NOMO-1 (cell line): ENCODE measurements around the gene PPARD.
"Not testable (repeated sequence)": the region's sequence is repeated elsewhere in the genome, so short reads cannot be mapped to it uniquely, and the experiment has no call there.

ENCODE experiments used
- DNase-seq, 2 experiments: peaks; one replicate each; lab custom pipeline; 2025; ENCODE audit not compliant: unreplicated experiment in 2 of 2; lab: John Stamatoyannopoulos, UW

The PPARD gene

GRCh38 chr6:35311390-35312075, 30.8 kb upstream of the PPARD start:
- peak in 1 of 2 experiments; percentile 28 for DNase-seq

DNA sequence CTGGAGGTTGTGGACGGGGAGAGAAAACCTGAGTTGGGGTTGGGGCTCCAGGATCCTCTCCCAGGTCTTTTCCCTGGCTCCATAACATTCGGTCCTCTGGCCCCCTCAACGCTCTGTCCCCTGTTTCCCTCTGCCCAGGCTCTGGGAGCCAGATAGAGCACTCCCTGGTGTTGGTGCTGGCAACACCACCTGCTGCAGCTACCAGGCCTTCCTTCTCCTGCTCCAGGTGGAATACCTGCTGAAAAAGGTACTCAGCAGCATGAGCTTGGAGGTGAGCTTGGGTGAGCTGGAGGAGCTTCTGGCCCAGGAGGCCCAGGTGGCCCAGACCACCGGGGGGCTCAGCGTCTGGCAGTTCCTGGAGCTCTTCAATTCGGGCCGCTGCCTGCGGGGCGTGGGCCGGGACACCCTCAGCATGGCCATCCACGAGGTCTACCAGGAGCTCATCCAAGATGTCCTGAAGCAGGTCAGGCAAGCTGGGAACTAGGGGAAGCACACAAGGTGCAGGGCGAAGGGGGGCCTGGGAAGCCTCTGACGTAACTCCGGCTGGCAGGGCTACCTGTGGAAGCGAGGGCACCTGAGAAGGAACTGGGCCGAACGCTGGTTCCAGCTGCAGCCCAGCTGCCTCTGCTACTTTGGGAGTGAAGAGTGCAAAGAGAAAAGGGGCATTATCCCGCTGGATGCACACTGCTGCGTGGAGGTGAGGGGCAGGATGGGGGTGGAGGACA, 30.1 kb upstream of the PPARD start:
- DNase-seq = no peak

DNA sequence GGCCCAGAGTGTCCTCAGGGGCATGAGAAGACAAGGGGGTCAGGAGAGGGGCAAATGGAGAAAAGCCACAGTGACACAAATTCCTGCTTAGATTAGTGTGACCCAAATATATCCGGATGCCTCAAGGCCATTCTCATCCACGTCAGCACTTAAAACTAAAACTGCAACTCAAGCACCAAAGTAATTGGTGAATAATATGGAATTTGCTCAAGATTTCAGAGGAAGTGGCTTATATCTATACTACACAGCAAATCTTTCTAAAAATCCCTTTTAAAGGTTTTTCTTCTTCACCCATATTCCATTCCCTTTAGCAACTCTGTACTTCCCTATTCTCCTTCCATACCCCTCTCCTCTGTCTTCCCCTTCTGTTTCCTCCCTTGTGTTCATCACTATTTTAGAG, 29.6 kb upstream of the PPARD start:
- peak in 1 of 2 experiments; percentile 8 for DNase-seq

GRCh38 chr6:35317483-35318195, 24.7 kb upstream of the PPARD start:
- DNase-seq = no peak

- no peak for DNase-seq
These were observed 23.9 kb upstream of the PPARD start for GRCh38 chr6:35318196-35319171.

DNA sequence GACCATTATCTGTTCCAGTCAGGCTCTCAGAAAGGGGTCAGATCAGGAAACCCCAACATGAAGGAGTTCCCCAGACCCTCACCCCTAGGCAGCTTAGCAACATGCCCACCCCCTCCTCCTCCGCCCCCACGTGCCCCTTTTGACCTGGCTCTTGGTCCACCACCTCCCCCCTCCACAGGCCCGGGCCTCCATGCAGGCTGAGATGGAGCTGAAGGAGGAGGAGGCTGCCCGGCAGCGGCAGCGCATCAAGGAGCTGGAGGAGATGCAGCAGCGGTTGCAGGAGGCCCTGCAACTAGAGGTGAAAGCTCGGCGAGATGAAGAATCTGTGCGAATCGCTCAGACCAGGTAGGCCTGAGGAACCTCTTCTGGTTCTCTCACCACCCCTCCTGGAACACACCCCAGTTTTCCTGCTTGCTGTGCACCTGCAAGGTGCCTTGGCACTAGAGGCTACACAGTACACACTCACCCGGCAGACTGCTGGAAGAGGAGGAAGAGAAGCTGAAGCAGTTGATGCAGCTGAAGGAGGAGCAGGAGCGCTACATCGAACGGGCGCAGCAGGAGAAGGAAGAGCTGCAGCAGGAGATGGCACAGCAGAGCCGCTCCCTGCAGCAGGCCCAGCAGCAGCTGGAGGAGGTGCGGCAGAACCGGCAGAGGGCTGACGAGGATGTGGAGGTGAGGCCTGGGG, 22.9 kb upstream of the PPARD start:
- DNase-seq = no peak

DNA sequence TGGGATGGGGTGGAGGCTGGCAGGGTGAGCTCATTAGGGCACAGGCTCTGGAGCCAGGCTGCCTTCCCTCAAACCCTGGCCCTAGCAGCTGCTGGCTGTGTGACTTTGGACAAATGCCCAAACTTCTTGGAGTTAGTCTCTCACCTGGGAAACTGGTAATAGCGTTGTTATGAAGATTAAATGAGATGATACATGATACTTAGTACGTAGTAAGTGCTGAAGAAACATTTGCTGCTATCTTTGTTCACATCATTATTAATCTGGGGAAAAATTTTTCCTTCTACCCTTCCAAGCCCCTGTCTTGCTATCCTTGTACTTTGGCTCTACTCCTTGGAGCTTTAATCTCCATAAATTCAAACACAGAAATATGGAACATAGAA, 22.3 kb upstream of the PPARD start:
- no peak for DNase-seq

DNA sequence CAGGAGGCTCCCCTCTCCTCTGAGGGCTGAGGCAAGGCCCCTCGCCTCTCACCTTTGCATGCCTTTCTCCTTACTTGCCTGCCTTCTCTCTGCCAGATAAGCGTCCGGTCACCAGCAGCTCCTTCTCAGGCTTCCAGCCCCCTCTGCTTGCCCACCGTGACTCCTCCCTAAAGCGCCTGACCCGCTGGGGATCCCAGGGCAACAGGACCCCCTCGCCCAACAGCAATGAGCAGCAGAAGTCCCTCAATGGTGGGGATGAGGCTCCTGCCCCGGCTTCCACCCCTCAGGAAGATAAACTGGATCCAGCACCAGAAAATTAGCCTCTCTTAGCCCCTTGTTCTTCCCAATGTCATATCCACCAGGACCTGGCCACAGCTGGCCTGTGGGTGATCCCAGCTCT, 21.3 kb upstream of the PPARD start:
- no peak for DNase-seq

GRCh38 chr6:35327349-35328027, 14.9 kb upstream of the PPARD start:
- DNase-seq = peak; percentile 30 to 54

GRCh38 chr6:35328108-35328723, 14.1 kb upstream of the PPARD start:
- no peak for DNase-seq

GRCh38 chr6:35328965-35329364, 13.4 kb upstream of the PPARD start:
- not testable (repeated sequence) for DNase-seq

GRCh38 chr6:35330541-35331119, 11.7 kb upstream of the PPARD start:
- no peak for DNase-seq

DNA sequence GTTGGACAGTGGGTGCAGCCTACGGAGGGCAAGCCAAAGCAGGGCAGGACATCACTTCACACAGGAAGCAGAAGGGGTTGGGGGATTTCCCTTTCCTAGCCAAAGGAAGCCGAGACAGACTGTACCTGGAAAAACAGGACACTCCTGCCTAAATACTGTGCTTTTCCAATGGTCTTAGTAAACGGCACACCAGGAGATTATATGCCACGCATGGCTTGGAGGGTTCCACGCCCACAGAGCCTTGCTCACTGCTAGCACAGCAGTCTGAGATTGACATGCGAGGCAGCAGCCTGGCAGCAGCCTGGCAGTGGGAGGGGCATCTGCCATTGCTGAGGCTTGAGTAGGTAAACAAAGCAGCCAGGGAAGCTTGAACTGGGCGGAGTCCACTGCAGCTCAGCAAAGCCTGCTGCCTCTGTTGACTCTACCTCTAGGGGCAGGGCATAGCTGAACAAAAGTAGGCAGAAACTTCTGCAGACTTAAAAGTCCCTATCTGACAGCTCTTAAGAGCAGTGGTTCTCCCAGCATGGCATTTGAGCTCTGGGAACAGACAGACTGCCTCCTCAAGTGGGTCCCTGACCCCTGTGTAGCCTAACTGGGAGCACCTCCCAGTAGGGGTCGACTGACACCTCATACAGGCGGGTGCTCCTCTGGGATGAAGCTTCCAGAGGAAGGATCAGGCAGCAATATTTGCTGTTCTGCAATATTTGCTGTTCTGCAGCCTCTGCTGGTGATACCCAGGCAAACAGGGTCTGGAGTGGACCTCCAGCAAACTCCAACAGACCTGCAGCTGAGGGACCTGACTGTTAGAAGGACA, 10.1 kb upstream of the PPARD start:
- DNase-seq = not testable (repeated sequence)

- DNase-seq = no peak
These were observed 801 bp upstream of the PPARD start for GRCh38 chr6:35341557-35341956.

GRCh38 chr6:35343092-35343834, 905 bp downstream of the PPARD start:
- peak; percentile 54 to 76 for DNase-seq

- DNase-seq = no peak
These were observed 1.6 kb downstream of the PPARD start for GRCh38 chr6:35343835-35344550.

- no peak for DNase-seq
These were observed 9.1 kb downstream of the PPARD start for GRCh38 chr6:35351422-35351821.
